Stimulated activated CD4-positive, alpha-beta T cell treated with anti-CD3 and anti-CD28 coated beads, Interleukin-2, amount 100 ng/mL, for 4 hours (primary cell): ENCODE data around the gene SNRNP48.

ENCODE experiments used
- DNase-seq: peaks from one replicate; pipeline ENCODE4 v3.0.0-alpha.2; 2020; ENCODE audit warnings: low read depth

The SNRNP48 gene

DNA sequence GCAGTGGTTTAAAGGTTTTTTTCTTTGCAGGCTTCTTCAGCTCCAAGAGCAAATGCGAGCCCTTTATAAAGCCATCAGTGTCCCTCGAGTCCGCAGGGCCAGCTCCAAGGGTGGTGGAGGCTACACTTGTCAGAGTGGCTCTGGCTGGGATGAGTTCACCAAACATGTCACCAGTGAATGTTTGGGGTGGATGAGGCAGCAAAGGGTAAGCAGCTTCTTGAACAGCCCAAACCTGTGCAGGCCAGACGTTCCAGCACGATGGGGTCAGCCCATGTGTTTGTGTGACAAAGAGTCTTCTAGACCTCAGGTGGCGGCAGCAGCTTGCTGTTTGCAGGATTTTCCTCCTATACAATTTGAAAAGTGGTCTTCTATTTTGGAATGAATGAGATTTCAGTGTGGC lies 30.8 kb upstream of the SNRNP48 start:
- no peak for DNase-seq

DNA sequence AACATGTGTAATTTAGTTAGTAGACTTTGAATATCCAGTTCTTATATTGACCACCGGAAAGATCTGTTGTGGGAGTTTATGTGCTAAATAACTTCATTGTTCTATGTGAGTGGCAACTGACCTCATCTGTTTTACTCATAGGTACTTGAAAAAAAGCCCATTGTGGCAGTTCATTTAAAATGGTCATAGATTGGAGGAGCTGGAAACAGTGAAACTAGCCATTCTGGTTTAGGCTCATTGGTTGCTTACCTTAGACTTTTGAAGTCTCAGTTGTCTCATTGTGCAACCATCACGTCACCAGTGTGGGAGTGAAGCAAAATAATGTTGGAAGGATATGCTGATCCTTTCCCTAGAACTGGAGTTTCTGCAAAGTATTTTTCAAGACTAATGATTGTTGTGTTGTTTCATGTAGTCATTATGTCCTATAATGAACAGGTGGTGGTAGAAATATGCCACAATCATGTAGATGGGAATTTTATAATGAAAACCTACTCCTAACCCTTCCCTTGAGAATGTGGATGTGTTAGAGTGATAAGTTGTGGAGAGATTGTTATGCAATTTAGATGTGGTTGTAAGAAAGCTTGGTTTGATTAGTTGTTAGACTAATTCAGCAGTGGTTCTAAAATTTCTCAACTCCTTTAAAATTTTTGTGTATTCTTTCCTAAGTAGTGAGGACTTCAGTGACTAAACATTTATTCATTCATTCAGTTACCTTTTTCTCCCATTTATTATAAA lies 30.2 kb upstream of the SNRNP48 start:
- no peak for DNase-seq

GRCh38 chr6:7561153-7561964 lies 28.6 kb upstream of the SNRNP48 start:
- no peak for DNase-seq

DNA sequence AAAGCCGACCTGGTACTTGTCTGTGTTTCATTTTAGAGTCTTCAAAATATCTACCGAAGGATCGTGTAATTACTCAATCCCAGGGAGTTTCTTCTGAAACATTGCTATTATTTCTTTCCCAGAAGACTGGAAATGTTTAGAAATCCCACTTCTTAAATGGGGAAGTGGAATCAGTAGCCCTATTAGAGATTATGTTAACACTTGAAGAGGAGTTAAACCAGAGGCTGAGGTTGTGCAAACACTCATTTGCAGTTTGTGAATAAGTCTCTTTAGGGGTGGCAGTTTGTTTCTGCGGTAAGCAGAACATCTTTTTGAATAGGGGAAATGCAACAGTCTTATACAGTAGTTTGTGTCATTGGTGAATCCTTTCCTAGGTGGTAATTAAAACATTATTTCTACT lies 27.2 kb upstream of the SNRNP48 start:
- DNase-seq, result no peak

DNA sequence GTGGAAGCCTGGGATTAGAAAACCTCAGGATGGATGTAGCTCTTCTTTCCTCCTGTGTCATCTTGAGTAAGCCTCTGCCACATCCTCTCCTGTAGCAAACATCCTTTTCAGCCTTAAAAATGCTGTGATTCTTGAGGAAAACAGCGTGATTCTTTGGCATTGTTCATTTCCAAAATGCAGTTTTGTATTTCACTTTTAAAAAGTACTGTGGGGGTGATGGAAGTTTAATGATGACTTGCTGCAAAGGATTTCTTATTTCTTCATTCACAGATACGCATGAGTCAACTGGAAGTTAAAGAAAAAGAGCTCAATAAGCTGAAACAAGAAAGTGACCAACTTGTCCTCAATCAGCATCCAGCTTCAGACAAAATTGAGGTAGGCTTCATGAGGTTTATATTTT lies 23.9 kb upstream of the SNRNP48 start:
- DNase-seq, result no peak

- DNase-seq, result no peak
Observed at GRCh38 chr6:7566617-7567173, 23.3 kb upstream of the SNRNP48 start.

DNA sequence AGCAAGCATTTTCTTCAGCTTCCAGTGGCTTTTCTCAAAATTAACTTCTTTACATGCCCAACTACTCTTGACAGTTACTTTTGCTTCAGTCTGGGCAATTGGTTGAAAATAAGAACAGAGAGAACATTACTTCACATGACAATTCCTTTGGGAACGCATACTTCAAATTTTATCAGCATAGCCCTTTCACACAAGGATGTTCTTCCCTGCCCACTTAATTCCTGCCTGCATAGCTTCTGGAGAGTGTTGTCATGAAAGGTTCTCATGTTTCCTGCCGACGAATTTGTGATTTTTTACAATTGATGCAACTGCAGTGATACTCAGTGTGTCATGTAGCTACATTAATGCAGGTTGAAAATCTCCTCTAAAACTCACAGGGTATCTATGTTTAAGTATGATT lies 22.0 kb upstream of the SNRNP48 start:
- DNase-seq, result no peak

- no peak for DNase-seq
Observed at GRCh38 chr6:7569082-7569481, 20.9 kb upstream of the SNRNP48 start.

DNA sequence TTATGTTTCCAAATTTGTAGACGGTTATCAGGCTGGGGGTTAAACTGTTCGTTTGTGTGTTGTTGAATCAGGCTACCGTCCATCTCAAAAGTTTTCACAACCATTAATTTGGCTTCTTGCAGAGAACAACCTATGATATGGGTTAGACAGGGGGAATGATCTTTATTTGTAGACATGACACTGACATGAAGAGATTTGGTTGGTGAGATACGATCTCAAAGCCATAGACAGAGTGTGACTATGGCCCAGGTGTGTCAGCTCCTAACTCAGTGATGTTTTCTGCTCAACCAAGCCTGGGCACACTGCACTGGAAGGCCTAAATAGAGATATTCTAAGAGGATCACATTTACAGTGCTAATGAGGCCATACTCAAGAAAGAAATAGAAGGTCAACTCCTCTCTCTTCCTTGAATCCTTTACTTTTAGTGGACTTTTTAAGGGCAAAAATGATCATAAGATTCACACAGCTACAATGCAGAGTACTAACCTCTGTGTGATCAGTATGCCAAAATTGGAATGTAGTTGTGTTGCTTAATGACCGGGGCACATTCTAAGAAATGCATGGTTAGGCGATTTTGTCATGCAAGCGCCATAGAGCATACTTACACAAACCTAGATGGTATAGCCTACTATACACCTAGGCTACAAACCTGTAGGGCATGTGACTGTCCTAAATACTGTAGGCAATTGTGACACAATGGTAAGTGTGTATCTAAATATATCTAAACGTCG lies 17.6 kb upstream of the SNRNP48 start:
- DNase-seq, result no peak

GRCh38 chr6:7574500-7574899 lies 15.5 kb upstream of the SNRNP48 start:
- no peak for DNase-seq

DNA sequence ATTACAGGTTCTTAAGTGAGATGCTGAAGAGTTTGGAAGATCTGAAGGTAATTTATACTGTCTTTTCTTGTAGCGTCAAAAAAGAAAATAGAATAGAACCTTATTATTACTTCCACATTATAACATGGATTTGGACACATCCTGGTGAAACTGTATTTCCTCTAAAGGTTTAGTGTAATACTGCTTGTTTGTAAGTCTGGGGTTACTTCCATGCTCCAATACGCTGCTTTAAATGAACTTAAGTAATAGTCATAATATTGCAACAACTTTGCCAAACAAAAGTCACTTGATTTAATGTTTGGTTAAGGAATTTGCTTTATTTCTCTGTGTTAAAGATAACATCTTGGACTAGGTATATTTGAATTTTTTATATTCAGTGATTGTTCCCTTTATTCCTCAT lies 11.5 kb upstream of the SNRNP48 start:
- DNase-seq, result no peak

DNA sequence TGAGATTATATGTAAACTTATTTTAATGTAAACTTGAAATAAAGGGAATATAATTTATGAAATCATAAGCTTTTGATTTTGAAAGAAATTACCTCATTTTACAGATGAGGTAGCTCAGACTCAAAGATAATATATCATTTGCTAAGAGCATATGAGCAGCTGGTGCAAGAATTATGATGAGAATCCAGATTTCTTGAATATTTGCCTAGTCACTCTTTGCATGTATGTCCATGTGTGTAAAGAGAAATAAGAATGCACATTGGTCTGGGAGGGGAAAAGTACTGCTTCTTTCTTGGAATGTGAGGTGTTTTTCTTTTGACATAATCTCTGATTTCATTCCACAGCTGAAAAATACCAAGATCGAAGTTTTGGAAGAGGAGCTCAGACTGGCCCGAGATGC lies 11.1 kb upstream of the SNRNP48 start:
- DNase-seq, result no peak

- DNase-seq, result no peak
Observed at GRCh38 chr6:7579851-7580250, 10.1 kb upstream of the SNRNP48 start.

DNA sequence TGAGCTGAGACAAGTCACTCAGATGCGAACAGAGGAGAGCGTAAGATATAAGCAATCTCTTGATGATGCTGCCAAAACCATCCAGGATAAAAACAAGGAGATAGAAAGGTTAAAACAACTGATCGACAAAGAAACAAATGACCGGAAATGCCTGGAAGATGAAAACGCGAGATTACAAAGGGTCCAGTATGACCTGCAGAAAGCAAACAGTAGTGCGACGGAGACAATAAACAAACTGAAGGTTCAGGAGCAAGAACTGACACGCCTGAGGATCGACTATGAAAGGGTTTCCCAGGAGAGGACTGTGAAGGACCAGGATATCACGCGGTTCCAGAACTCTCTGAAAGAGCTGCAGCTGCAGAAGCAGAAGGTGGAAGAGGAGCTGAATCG lies 9.5 kb upstream of the SNRNP48 start:
- DNase-seq, result no peak

GRCh38 chr6:7580927-7581618 lies 8.9 kb upstream of the SNRNP48 start:
- DNase-seq, result no peak

GRCh38 chr6:7585287-7585930 lies 4.6 kb upstream of the SNRNP48 start:
- no peak for DNase-seq

GRCh38 chr6:7587631-7588100 lies 2.3 kb upstream of the SNRNP48 start:
- no peak for DNase-seq

GRCh38 chr6:7588506-7588905 lies 1.5 kb upstream of the SNRNP48 start:
- no peak for DNase-seq

DNA sequence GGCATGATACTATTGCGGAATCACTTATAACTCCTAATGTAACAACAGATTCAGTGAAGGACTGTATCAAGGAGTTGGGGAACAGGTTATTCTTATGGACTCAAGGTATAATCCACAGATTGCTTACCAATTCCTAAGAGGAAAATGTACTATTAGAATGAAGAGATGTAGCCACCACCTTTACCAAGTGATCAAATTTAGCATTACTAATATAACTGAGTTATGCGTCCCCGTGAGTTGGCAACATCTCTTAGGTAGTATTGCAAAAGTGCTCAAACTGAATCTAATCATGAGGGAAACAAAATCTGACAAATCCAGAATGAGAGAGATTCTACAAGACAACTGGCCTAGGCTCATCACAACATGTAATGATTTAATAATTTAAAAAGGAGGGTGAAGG lies 777 bp upstream of the SNRNP48 start:
- no peak for DNase-seq

DNA sequence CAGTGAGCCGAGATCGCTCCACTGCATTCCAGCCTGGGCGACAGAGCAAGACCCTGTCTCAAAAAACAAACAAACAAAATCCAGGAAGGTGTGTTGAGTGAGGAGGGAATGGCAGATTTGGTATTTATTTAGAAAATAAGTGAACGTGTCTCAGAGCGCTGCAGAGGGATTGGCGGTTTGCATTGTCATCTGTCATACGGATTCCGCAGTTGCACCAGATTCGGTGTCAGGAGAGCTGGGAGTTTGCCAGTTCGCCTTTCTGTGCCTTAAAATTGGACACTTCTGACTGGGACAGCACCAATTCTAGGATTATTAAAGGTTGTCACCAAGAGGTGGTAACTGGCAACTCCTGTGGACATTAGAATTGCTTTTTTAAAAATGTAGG lies 912 bp downstream of the SNRNP48 start:
- no peak for DNase-seq

GRCh38 chr6:7591770-7592169 lies 1.8 kb downstream of the SNRNP48 start:
- no peak for DNase-seq
